Vagina (tissue), 2 donors: ENCODE data around the gene SYNJ1. TPM values are rescaled to one million over a fixed set of nuclear protein-coding genes. Genes with fewer than 3 reads are reported as not detected.

Experiments
- DNase-seq, 2 donors: peaks; one replicate each; pipeline ENCODE4 v3.0.0-alpha.2; 2017; ENCODE audit errors: extremely low spot score in 2 of 2
- H3K27ac ChIP-seq: fragments of 200-600 bp; sonication (generic); one replicate; pipeline ENCODE4 v1.5.1; 2019
- H3K27me3 ChIP-seq: fragments of 200-600 bp; sonication (generic); one replicate; pipeline ENCODE4 v1.5.1; 2019
- H3K36me3 ChIP-seq, 2 donors: fragments of 200-600 bp; sonication (generic); one replicate each; pipeline ENCODE4 v1.5.1; 2017 to 2019
- H3K4me1 ChIP-seq: fragments of 200-600 bp; sonication (generic); one replicate; pipeline ENCODE4 v1.5.1; 2019
- H3K4me3 ChIP-seq, 2 donors: fragments of 200-600 bp; sonication (generic); 1 replicate in 1 of 2; 2 replicates in 1 of 2; pipeline ENCODE4 v1.5.1; 2016 to 2019
- H3K9me3 ChIP-seq: fragments of 200-600 bp; sonication (generic); one replicate; pipeline ENCODE4 v1.5.1; 2019
- POLR2A ChIP-seq, 2 donors: fragments of 450-650 bp; IDR thresholded peaks; one replicate each; pipeline ENCODE4 v1.6.1; 2017; ENCODE audit warnings: antibody characterized with exemption in 2 of 2, mild to moderate bottlenecking in 2 of 2, moderate library complexity in 2 of 2
- POLR2AphosphoS5 ChIP-seq, 2 donors: sonication (generic); formaldehyde crosslinking; IDR thresholded peaks; one replicate each; pipeline ENCODE4 v1.9.0; 2017; ENCODE audit warnings: antibody characterized with exemption in 2 of 2, mild to moderate bottlenecking in 2 of 2, low read depth in 1 of 2; ENCODE audit not compliant: insufficient read depth in 1 of 2
- intact Hi-C: fragments of 100-400 bp; cut with DNase I; formaldehyde crosslinking; loops from one replicate; pipeline ENCODE4 v1.15.1; 2023
- total RNA-seq: library from RNA; depleted of rRNA; stranded (reverse); fragments of >200 nt; gene quantifications from one replicate; pipeline ENCODE4 v1.2.3, GENCODE V29; 2016
- TF ChIP-seq, protein P1 (sequence below), 3 experiments: fragments of 450-650 bp in 2 of 3; fragments of 200-600 bp in 1 of 3; sonication (generic) in 1 of 3; IDR thresholded peaks; one replicate each; pipeline ENCODE4 v1.5.1; 2017 to 2019; ENCODE audit warnings: antibody characterized with exemption in 3 of 3, mild to moderate bottlenecking in 2 of 3, moderate library complexity in 2 of 3

SYNJ1 gene
- total RNA-seq, 1 donor from 2014 or later, result 22.8 TPM

DNA sequence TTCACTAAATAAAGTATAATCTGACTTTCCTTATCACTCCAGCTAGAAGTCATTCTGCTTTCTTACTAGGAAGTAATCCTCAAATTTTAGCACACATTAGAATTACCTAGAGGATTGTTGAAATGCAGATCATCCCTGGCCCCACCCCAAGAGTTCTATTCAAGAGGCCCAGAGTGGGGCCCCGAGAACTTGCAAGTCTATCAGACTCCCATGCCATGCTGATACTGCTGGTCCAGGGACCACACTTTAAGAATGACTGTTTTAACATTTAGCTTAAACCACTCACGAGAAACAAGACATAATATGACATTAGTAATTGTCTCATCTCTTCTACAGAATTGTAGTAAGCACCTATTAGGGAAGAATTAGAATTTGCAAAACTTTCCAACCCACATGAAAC is 7.7 kb upstream of the SYNJ1 start:
- Histone ChIP-seq H3K4me3 (no peak overlapping the region), H3K4me1 (no peaks in the 10 kb centered on the region), H3K36me3 (peaks cover 5 to 30% of the 10 kb centered on the region in 2 donors), H3K9me3 (no peaks in the 10 kb centered on the region), H3K27ac (no peak overlapping the region), H3K27me3 (no peaks in the 10 kb centered on the region)
- intact Hi-C loops, result no loop called here
- no peak for DNase-seq
- TF ChIP-seq POLR2A (IDR thresholded peaks at IDR 0.05) (no peak), POLR2AphosphoS5 (IDR thresholded peaks at IDR 0.05; ENCODE audit: insufficient read depth in 1 of 2, low read depth in 1 of 2) (no peak)
- TF ChIP-seq, protein P1, sequence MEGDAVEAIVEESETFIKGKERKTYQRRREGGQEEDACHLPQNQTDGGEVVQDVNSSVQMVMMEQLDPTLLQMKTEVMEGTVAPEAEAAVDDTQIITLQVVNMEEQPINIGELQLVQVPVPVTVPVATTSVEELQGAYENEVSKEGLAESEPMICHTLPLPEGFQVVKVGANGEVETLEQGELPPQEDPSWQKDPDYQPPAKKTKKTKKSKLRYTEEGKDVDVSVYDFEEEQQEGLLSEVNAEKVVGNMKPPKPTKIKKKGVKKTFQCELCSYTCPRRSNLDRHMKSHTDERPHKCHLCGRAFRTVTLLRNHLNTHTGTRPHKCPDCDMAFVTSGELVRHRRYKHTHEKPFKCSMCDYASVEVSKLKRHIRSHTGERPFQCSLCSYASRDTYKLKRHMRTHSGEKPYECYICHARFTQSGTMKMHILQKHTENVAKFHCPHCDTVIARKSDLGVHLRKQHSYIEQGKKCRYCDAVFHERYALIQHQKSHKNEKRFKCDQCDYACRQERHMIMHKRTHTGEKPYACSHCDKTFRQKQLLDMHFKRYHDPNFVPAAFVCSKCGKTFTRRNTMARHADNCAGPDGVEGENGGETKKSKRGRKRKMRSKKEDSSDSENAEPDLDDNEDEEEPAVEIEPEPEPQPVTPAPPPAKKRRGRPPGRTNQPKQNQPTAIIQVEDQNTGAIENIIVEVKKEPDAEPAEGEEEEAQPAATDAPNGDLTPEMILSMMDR (IDR thresholded peaks at IDR 0.05), result no peak

GRCh38 chr21:32733990-32734613 is 6.3 kb upstream of the SYNJ1 start:
- Histone ChIP-seq H3K4me3 (no peak overlapping the region), H3K36me3 (peaks cover 5 to 22% of the 10 kb centered on the region in 2 donors), H3K4me1 (no peaks in the 10 kb centered on the region), H3K27me3 (no peaks in the 10 kb centered on the region), H3K9me3 (no peaks in the 10 kb centered on the region), H3K27ac (no peak overlapping the region)
- intact Hi-C loops, result no loop called here
- no peak for TF ChIP-seq POLR2AphosphoS5 (IDR thresholded peaks at IDR 0.05; ENCODE audit: insufficient read depth in 1 of 2, low read depth in 1 of 2)
- TF ChIP-seq, protein P1 (IDR thresholded peaks at IDR 0.05), result no peak
- TF ChIP-seq POLR2A (IDR thresholded peaks at IDR 0.05), result no peak
- DNase-seq, result no peak

DNA sequence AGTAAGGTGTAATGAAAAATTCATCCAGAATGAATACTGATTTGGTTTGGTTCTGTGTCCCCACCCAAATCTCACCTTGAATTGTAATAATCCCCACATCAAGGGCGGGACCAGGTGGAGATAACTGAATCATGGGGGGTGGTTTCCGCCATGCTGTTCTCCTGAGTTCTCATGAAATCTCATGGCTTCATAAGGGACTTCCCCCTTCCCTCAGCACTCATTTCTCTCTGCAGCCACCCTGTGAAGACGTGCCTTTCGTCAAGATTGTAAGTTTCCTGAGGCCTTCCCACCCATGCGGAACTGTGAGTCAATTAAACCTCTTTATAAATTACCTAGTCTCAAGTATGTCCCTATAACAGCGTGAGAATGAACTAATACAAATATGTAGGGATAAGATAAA is 5.5 kb upstream of the SYNJ1 start:
- H3K27me3 ChIP-seq, result no peaks in the 10 kb centered on the region
- no peak for DNase-seq
- H3K9me3 ChIP-seq, result no peaks in the 10 kb centered on the region
- no peak overlapping the region for H3K4me3 ChIP-seq
- H3K4me1 ChIP-seq, result peaks cover 7% of the 10 kb centered on the region
- TF ChIP-seq, protein P1 (IDR thresholded peaks at IDR 0.05), result no peak
- TF ChIP-seq POLR2AphosphoS5 (IDR thresholded peaks at IDR 0.05; ENCODE audit: insufficient read depth in 1 of 2, low read depth in 1 of 2) (no peak), POLR2A (IDR thresholded peaks at IDR 0.05) (no peak)
- no peak overlapping the region for H3K27ac ChIP-seq
- intact Hi-C loops, result no loop called here
- peaks cover 5 to 22% of the 10 kb centered on the region in 2 donors for H3K36me3 ChIP-seq

DNA sequence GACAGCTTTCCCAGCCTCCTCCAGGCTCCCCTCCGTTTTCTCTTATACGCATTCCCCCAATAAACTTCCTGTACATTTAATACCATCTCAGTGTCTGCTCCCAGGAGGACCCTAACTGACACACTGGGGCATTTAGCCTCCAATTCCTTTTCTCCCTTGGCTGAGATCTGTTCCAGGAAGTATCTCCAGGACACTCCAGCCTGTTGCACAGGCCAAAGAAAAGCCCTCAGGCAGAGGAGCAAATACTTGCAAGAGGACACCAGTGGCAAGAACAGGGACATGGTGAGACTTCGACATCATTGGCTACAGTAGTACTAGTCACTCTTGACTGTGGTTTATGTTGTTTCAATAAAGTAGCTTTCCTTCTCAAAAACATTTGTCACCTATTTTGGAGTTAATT is 4.7 kb upstream of the SYNJ1 start:
- Histone ChIP-seq H3K27ac (no peak overlapping the region), H3K4me1 (peaks cover 9% of the 10 kb centered on the region), H3K27me3 (no peaks in the 10 kb centered on the region), H3K9me3 (no peaks in the 10 kb centered on the region), H3K36me3 (peaks cover 5 to 22% of the 10 kb centered on the region in 2 donors), H3K4me3 (no peak overlapping the region)
- TF ChIP-seq, protein P1 (IDR thresholded peaks at IDR 0.05), result no peak
- TF ChIP-seq POLR2A (IDR thresholded peaks at IDR 0.05) (no peak), POLR2AphosphoS5 (IDR thresholded peaks at IDR 0.05; ENCODE audit: insufficient read depth in 1 of 2, low read depth in 1 of 2) (no peak)
- no peak for DNase-seq
- intact Hi-C loops, result no loop called here

DNA sequence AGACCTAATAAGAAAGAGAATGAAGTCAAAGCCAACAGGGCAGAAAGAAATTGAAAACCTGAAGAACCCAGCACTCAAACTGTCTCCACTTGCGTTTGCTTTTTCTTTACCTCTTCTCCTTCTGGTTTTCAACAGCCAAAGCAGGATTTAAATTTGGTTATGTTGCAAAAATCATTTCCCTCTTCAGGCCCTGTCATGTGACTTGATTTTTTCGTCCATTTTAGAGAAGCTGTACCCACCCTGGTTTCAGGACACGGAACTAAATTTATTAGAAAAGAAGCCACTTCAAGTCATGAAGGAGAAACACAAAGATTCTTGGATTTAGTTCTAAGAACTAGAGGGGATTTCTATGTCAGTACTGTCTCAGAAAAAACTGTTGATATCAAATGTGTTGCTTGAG is 1.0 kb upstream of the SYNJ1 start:
- Histone ChIP-seq H3K4me1 (peaks cover 22% of the 10 kb centered on the region), H3K4me3 (peak overlapping the region; percentile 67 to 98), H3K27ac (no peak overlapping the region), H3K9me3 (no peaks in the 10 kb centered on the region), H3K27me3 (no peaks in the 10 kb centered on the region), H3K36me3 (no peaks in the 10 kb centered on the region)
- TF ChIP-seq, protein P1 (IDR thresholded peaks at IDR 0.05), result no peak
- TF ChIP-seq POLR2A (IDR thresholded peaks at IDR 0.05) (no peak), POLR2AphosphoS5 (IDR thresholded peaks at IDR 0.05; ENCODE audit: insufficient read depth in 1 of 2, low read depth in 1 of 2) (no peak)
- no peak for DNase-seq
- intact Hi-C loops, result no loop called here
